Stimulated activated CD4-positive, alpha-beta T cell treated with anti-CD3 and anti-CD28 coated beads, Interleukin-1b, Interleukin-23, amount 100 ng/mL, for 4 hours (primary cell): Measurements from ENCODE around the gene ATG5.
"Not testable (repeated sequence)": the region's sequence is repeated elsewhere in the genome, so short reads cannot be mapped to it uniquely, and the experiment has no call there.

Source experiments
- DNase-seq, 2 donors: peaks; one replicate each; pipeline ENCODE4 v3.0.0-alpha.2; 2020; ENCODE audit warnings: low read depth in 2 of 2

ATG5 gene

GRCh38 chr6:106309766-106310373, 15.7 kb downstream of the ATG5 start:
- DNase-seq: no peak

- DNase-seq: no peak
Measured at GRCh38 chr6:106308985-106309384, 16.6 kb downstream of the ATG5 start.

- no peak for DNase-seq
Measured at GRCh38 chr6:106305740-106306139, 19.8 kb downstream of the ATG5 start.

- no peak for DNase-seq
Measured at GRCh38 chr6:106300944-106301343, 24.6 kb downstream of the ATG5 start.

GRCh38 chr6:106300020-106300780, 25.4 kb downstream of the ATG5 start:
- no peak for DNase-seq

- no peak for DNase-seq
Measured at GRCh38 chr6:106293116-106293515, 32.4 kb downstream of the ATG5 start.

- DNase-seq: no peak
Measured at GRCh38 chr6:106290954-106291353, 34.6 kb downstream of the ATG5 start.

GRCh38 chr6:106290032-106290431, 35.5 kb downstream of the ATG5 start:
- no peak for DNase-seq

- no peak for DNase-seq
Measured at GRCh38 chr6:106287215-106287614, 38.3 kb downstream of the ATG5 start.

GRCh38 chr6:106286746-106287145, 38.8 kb downstream of the ATG5 start:
- no peak for DNase-seq

GRCh38 chr6:106283481-106283880, 42.1 kb downstream of the ATG5 start:
- no peak for DNase-seq

GRCh38 chr6:106281661-106282060, 43.9 kb downstream of the ATG5 start:
- DNase-seq: no peak

- no peak for DNase-seq
Measured at GRCh38 chr6:106281088-106281487, 44.5 kb downstream of the ATG5 start.

GRCh38 chr6:106279179-106279578, 46.4 kb downstream of the ATG5 start:
- DNase-seq: no peak

GRCh38 chr6:106275692-106276091, 49.9 kb downstream of the ATG5 start:
- DNase-seq: no peak

- DNase-seq: no peak
Measured at GRCh38 chr6:106273087-106273486, 52.5 kb downstream of the ATG5 start.

- no peak for DNase-seq
Measured at GRCh38 chr6:106272287-106272686, 53.3 kb downstream of the ATG5 start.

- no peak for DNase-seq
Measured at GRCh38 chr6:106270414-106270813, 55.1 kb downstream of the ATG5 start.

- DNase-seq: not testable (repeated sequence)
Measured at GRCh38 chr6:106269268-106269919, 56.2 kb downstream of the ATG5 start.

- DNase-seq: not testable (repeated sequence)
Measured at GRCh38 chr6:106268500-106268899, 57.1 kb downstream of the ATG5 start.

GRCh38 chr6:106264433-106264832, 61.1 kb downstream of the ATG5 start:
- DNase-seq: not testable (repeated sequence)

GRCh38 chr6:106259748-106260147, 65.8 kb downstream of the ATG5 start:
- DNase-seq: not testable (repeated sequence)

GRCh38 chr6:106258726-106259125, 66.8 kb downstream of the ATG5 start:
- DNase-seq: no peak
